HCT116 (cell line): Measurements from ENCODE around the gene SIRPG. TPM values are rescaled to one million over a fixed set of nuclear protein-coding genes. Genes with fewer than 3 reads are reported as not detected.

ENCODE experiments used
- ATAC-seq: fragments of 200-7000 bp; cut with Tn5 transposase; 2 replicates; pipeline ENCODE4 v1.9.1; 2020; ENCODE audit warnings: mild to moderate bottlenecking, moderate library complexity
- BruUV-seq: library from RNA; stranded (reverse); fragments of 400-500 nt; replicated peaks from 2 replicates; lab custom pipeline; 2021; lab: Mats Ljungman, UMichigan
- CTCF ChIA-PET: fragments of 300-600 bp; sonication (Branson Sonifier 250); formaldehyde crosslinking; loops from one replicate; lab custom pipeline; 2021; ENCODE audit warnings: antibody characterized with exemption; lab: Charles Lee
- POLR2A ChIA-PET: fragments of 300-600, 350-600 bp; sonication (Branson Sonifier 250); formaldehyde crosslinking; loops from one replicate; lab custom pipeline; 2021; ENCODE audit warnings: antibody characterized with exemption; lab: Charles Lee
- RAD21 ChIA-PET, 2 experiments: fragments of 300-600 bp; sonication (Branson Sonifier 250); formaldehyde crosslinking; loops; one replicate each; lab custom pipeline; 2023; ENCODE audit warnings: low total read pairs in 2 of 2; ENCODE audit not compliant: uncharacterized antibody in 2 of 2, unreplicated experiment in 2 of 2, low non-redundant PET in 1 of 2; lab: Charles Lee
- DNase-seq: peaks from one replicate; pipeline ENCODE4 v3.0.0-alpha.2; 2010; ENCODE audit warnings: low read depth, low spot score
- H2AFZ ChIP-seq: fragments of 200-600 bp; shearing (Covaris generic), sonication (generic); 2 replicates; pipeline ENCODE4 v1.6.1; 2017; ENCODE audit warnings: low read depth, mixed run types, mixed read lengths, antibody characterized with exemption, low read length; ENCODE audit not compliant: poor library complexity, severe bottlenecking
- H3K27ac ChIP-seq: 2 replicates; pipeline ENCODE4 v1.5.1; 2012; ENCODE audit warnings: low read depth, low read length
- H3K27me3 ChIP-seq: fragments of 200-600 bp; sonication (generic); 2 replicates; pipeline ENCODE4 v1.6.1; 2016; ENCODE audit warnings: mixed run types, low read length, mixed read lengths; ENCODE audit not compliant: insufficient read depth
- H3K36me3 ChIP-seq, 2 experiments: fragments of 200-500 bp in 1 of 2; fragments of 200-600 bp in 1 of 2; sonication (Bioruptor generic) in 1 of 2; sonication (generic) in 1 of 2; 2 replicates each; pipeline versions ENCODE4 v1.5.1 to v1.6.1; 2014 to 2016; ENCODE audit warnings: low read length in 2 of 2, inconsistent platforms in 1 of 2, mixed read lengths in 1 of 2, mixed run types in 1 of 2; ENCODE audit not compliant: insufficient read depth in 2 of 2, control insufficient read depth in 1 of 2
- H3K4me1 ChIP-seq, 2 experiments: fragments of 200-600 bp in 1 of 2; sonication (generic) in 1 of 2; 2 replicates each; pipeline versions ENCODE4 v1.5.1 to v1.6.1; 2012 to 2017; ENCODE audit warnings: low read length in 2 of 2, inconsistent platforms in 1 of 2, mild to moderate bottlenecking in 1 of 2, mixed read lengths in 1 of 2, mixed run types in 1 of 2, moderate library complexity in 1 of 2; ENCODE audit not compliant: insufficient read depth in 2 of 2, control insufficient read depth in 1 of 2
- H3K4me2 ChIP-seq: fragments of 200-600 bp; sonication (generic); 2 replicates; pipeline ENCODE4 v1.6.1; 2017; ENCODE audit warnings: mixed run types, low read length, mixed read lengths
- H3K4me3 ChIP-seq, 2 experiments: fragments of 200-600 bp in 1 of 2; sonication (generic) in 1 of 2; replicated peaks in 1 of 2; 2 replicates each; pipeline ENCODE4 v1.5.1; 2011 to 2016; ENCODE audit warnings: low read length in 2 of 2, control low read depth in 1 of 2, low read depth in 1 of 2, mild to moderate bottlenecking in 1 of 2, mixed read lengths in 1 of 2, mixed run types in 1 of 2
- H3K79me2 ChIP-seq: fragments of 200-600 bp; sonication (generic); 2 replicates; pipeline ENCODE4 v1.6.1; 2017; ENCODE audit warnings: mild to moderate bottlenecking, mixed run types, low read length, moderate library complexity, mixed read lengths; ENCODE audit not compliant: insufficient read depth
- H3K9ac ChIP-seq: fragments of 200-600 bp; sonication (generic); 2 replicates; pipeline ENCODE4 v1.6.1; 2016; ENCODE audit warnings: low read length, mixed read lengths
- H3K9me2 ChIP-seq: fragments of 200-600 bp; sonication (generic), shearing (Covaris generic); 2 replicates; pipeline ENCODE4 v1.6.1; 2017; ENCODE audit warnings: mixed run types, mild to moderate bottlenecking, moderate library complexity; ENCODE audit not compliant: insufficient read depth
- H3K9me3 ChIP-seq, 2 experiments: fragments of 200-500 bp in 1 of 2; fragments of 200-600 bp in 1 of 2; sonication (Bioruptor generic) in 1 of 2; sonication (generic) in 1 of 2; 2 replicates each; pipeline ENCODE4 v1.6.1; 2014 to 2017; ENCODE audit warnings: low read length in 2 of 2, mixed read lengths in 2 of 2, inconsistent platforms in 1 of 2, low read depth in 1 of 2, mild to moderate bottlenecking in 1 of 2, mixed run types in 1 of 2, moderate library complexity in 1 of 2; ENCODE audit not compliant: control insufficient read depth in 1 of 2, insufficient read depth in 1 of 2
- H4K20me1 ChIP-seq: fragments of 200-600 bp; sonication (generic), shearing (Covaris generic); 2 replicates; pipeline ENCODE4 v1.6.1; 2017; ENCODE audit warnings: mixed run types, mild to moderate bottlenecking, moderate library complexity; ENCODE audit not compliant: insufficient read depth
- CEBPB ChIP-seq: IDR thresholded peaks from 2 replicates; pipeline ENCODE4 v1.6.1; 2012; ENCODE audit warnings: low read depth
- EZH2phosphoT487 ChIP-seq: fragments of 200-600 bp; IDR thresholded peaks from 2 replicates; pipeline ENCODE4 v1.6.1; 2018; ENCODE audit warnings: antibody characterized with exemption, borderline replicate concordance
- POLR2A ChIP-seq: IDR thresholded peaks from 2 replicates; pipeline ENCODE4 v1.7.0; 2011; ENCODE audit warnings: borderline replicate concordance; ENCODE audit not compliant: insufficient read depth, insufficient read length; ENCODE audit errors: extremely low read depth
- POLR2AphosphoS5 ChIP-seq: IDR thresholded peaks from 2 replicates; pipeline ENCODE4 v1.6.1; 2011; ENCODE audit warnings: mild to moderate bottlenecking, low read depth, low read length, moderate library complexity
- RAD21 ChIP-seq: IDR thresholded peaks from 2 replicates; pipeline ENCODE4 v1.6.1; 2012; ENCODE audit warnings: low read depth, mild to moderate bottlenecking
- SIN3A ChIP-seq: IDR thresholded peaks from 2 replicates; pipeline ENCODE4 v1.6.1; 2012; ENCODE audit warnings: low read depth
- intact Hi-C: fragments of 100-400 bp; cut with micrococcal nuclease; formaldehyde crosslinking; loops from 2 replicates; pipeline ENCODE4 v1.10.0; 2022
- total RNA-seq: library from RNA; stranded (reverse); gene quantifications from one replicate; pipeline ENCODE4 v1.2.1, GENCODE V29; 2021; ENCODE audit not compliant: unreplicated experiment
- TF ChIP-seq, protein P1 (sequence below): IDR thresholded peaks from 2 replicates; pipeline ENCODE4 v1.6.1; 2011; ENCODE audit warnings: mild to moderate bottlenecking, low read length, moderate library complexity; ENCODE audit not compliant: insufficient replicate concordance; ENCODE audit errors: extremely low read depth

Gene SIRPG
- total RNA-seq, 1 experiment from 2014 or later = not detected

- peaks cover 3% of the 10 kb centered on the region; the same call in 1 of the 2 replicates for H3K27me3 ChIP-seq
- H3K27ac ChIP-seq = no peak overlapping the region
- H3K4me2 ChIP-seq = no peak overlapping the region
- BruUV-seq = no TSS peak
- no peak for DNase-seq
- no peaks in the 10 kb centered on the region for H3K9me2 ChIP-seq
- H3K4me1 ChIP-seq = no peaks in the 10 kb centered on the region
- RAD21 ChIA-PET = no interaction called here
- H3K9ac ChIP-seq = no peak overlapping the region
- no peak for ATAC-seq
- TF ChIP-seq, protein P1, sequence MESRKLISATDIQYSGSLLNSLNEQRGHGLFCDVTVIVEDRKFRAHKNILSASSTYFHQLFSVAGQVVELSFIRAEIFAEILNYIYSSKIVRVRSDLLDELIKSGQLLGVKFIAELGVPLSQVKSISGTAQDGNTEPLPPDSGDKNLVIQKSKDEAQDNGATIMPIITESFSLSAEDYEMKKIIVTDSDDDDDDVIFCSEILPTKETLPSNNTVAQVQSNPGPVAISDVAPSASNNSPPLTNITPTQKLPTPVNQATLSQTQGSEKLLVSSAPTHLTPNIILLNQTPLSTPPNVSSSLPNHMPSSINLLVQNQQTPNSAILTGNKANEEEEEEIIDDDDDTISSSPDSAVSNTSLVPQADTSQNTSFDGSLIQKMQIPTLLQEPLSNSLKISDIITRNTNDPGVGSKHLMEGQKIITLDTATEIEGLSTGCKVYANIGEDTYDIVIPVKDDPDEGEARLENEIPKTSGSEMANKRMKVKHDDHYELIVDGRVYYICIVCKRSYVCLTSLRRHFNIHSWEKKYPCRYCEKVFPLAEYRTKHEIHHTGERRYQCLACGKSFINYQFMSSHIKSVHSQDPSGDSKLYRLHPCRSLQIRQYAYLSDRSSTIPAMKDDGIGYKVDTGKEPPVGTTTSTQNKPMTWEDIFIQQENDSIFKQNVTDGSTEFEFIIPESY = no peak
- TF ChIP-seq EZH2phosphoT487 (no peak), SIN3A (no peak), POLR2A (no peak), POLR2AphosphoS5 (no peak), CEBPB (no peak), RAD21 (no peak)
- no peaks in the 10 kb centered on the region for H3K36me3 ChIP-seq
- no peaks in the 10 kb centered on the region for H3K79me2 ChIP-seq
- POLR2A ChIA-PET = no interaction called here
- H3K4me3 ChIP-seq = no peak overlapping the region
- CTCF ChIA-PET = no interaction called here
- intact Hi-C loops = no loop called here
- no peaks in the 10 kb centered on the region for H3K9me3 ChIP-seq
- no peak overlapping the region for H2AFZ ChIP-seq
- H4K20me1 ChIP-seq = no peaks in the 10 kb centered on the region
These were observed 30.9 kb downstream of the SIRPG start for GRCh38 chr20:1626528-1627199.
